ENCODE results near the gene HNRNPAB. TPM values are rescaled to one million over a fixed set of nuclear protein-coding genes. Genes with fewer than 3 reads are reported as not detected.

The HNRNPAB gene
- total and polyA plus RNA-seq, 4 donors = 33.7 to 66.3 (median 50.4) TPM

DNA sequence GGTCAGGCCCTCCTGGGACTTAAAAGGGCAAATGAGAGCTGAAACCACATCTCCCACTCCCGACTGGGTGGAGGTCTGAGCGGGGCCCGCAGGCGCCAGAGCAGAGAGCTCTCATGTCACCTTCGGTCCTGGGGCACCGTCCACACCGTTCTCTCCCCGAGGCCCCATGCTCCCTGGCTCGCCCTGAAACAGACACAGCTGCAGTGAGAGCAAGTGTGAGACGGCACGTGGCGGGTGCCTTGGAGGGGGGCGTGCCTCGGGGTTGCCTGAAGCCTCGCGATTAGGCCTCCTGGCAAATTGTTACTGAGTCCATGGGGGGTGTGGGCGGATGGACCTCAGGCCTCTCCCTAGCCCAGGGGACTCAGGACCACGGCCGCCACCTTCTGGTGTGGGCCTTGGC is 52.4 kb downstream of the HNRNPAB start:
- WGBS = 92% methylated on average over 19 of the region's 19 CpGs
- H3K27me3 ChIP-seq (ENCODE audit: control insufficient read depth in 4 of 4, insufficient read depth in 4 of 4, low read length in 3 of 4) = no peaks in the 10 kb centered on the region
- TF ChIP-seq, protein P1, sequence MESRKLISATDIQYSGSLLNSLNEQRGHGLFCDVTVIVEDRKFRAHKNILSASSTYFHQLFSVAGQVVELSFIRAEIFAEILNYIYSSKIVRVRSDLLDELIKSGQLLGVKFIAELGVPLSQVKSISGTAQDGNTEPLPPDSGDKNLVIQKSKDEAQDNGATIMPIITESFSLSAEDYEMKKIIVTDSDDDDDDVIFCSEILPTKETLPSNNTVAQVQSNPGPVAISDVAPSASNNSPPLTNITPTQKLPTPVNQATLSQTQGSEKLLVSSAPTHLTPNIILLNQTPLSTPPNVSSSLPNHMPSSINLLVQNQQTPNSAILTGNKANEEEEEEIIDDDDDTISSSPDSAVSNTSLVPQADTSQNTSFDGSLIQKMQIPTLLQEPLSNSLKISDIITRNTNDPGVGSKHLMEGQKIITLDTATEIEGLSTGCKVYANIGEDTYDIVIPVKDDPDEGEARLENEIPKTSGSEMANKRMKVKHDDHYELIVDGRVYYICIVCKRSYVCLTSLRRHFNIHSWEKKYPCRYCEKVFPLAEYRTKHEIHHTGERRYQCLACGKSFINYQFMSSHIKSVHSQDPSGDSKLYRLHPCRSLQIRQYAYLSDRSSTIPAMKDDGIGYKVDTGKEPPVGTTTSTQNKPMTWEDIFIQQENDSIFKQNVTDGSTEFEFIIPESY (IDR thresholded peaks at IDR 0.05) = no peak
- TF ChIP-seq FOXA1 (IDR thresholded peaks at IDR 0.05) (no peak), NR2F2 (IDR thresholded peaks at IDR 0.05) (no peak), GABPA (IDR thresholded peaks at IDR 0.05 in 1 of 2, conservative IDR thresholded peaks at IDR 0.05 in 1 of 2) (no peak), JUND (IDR thresholded peaks at IDR 0.05) (no peak), REST (IDR thresholded peaks at IDR 0.05) (no peak)
- TF ChIP-seq, protein P2, sequence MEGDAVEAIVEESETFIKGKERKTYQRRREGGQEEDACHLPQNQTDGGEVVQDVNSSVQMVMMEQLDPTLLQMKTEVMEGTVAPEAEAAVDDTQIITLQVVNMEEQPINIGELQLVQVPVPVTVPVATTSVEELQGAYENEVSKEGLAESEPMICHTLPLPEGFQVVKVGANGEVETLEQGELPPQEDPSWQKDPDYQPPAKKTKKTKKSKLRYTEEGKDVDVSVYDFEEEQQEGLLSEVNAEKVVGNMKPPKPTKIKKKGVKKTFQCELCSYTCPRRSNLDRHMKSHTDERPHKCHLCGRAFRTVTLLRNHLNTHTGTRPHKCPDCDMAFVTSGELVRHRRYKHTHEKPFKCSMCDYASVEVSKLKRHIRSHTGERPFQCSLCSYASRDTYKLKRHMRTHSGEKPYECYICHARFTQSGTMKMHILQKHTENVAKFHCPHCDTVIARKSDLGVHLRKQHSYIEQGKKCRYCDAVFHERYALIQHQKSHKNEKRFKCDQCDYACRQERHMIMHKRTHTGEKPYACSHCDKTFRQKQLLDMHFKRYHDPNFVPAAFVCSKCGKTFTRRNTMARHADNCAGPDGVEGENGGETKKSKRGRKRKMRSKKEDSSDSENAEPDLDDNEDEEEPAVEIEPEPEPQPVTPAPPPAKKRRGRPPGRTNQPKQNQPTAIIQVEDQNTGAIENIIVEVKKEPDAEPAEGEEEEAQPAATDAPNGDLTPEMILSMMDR (IDR thresholded peaks at IDR 0.05; ENCODE audit: low read depth, low read length, missing input control) = no peak
- no peaks in the 10 kb centered on the region for H3K9me3 ChIP-seq (ENCODE audit: control insufficient read depth in 4 of 4, low read length in 3 of 4)
- no peaks in the 10 kb centered on the region for H3K36me3 ChIP-seq (ENCODE audit: control insufficient read depth in 4 of 4, insufficient read depth in 3 of 4, low read depth in 1 of 4, low read length in 3 of 4)
- H3K4me3 ChIP-seq (ENCODE audit: low read depth in 1 of 3, low read length in 3 of 3) = no peak overlapping the region
- H3K27ac ChIP-seq (ENCODE audit: low read depth in 1 of 2, low read length in 2 of 2) = no peak overlapping the region
- no peak for DNase-seq (ENCODE audit: low spot score)
- no peaks in the 10 kb centered on the region for H3K4me1 ChIP-seq (ENCODE audit: control insufficient read depth in 4 of 4, insufficient read depth in 4 of 4, low read length in 3 of 4)
- H3K9ac ChIP-seq (ENCODE audit: low read depth in 1 of 2, low read length in 2 of 2) = no peak overlapping the region

- Histone ChIP-seq H3K9ac (ENCODE audit: low read depth in 1 of 2, low read length in 2 of 2) (no peak overlapping the region), H3K36me3 (ENCODE audit: control insufficient read depth in 4 of 4, insufficient read depth in 3 of 4, low read depth in 1 of 4, low read length in 3 of 4) (no peaks in the 10 kb centered on the region), H3K27ac (ENCODE audit: low read depth in 1 of 2, low read length in 2 of 2) (no peak overlapping the region), H3K4me3 (ENCODE audit: low read depth in 1 of 3, low read length in 3 of 3) (no peak overlapping the region), H3K4me1 (ENCODE audit: control insufficient read depth in 4 of 4, insufficient read depth in 4 of 4, low read length in 3 of 4) (no peaks in the 10 kb centered on the region), H3K9me3 (ENCODE audit: control insufficient read depth in 4 of 4, low read length in 3 of 4) (no peaks in the 10 kb centered on the region), H3K27me3 (ENCODE audit: control insufficient read depth in 4 of 4, insufficient read depth in 4 of 4, low read length in 3 of 4) (no peaks in the 10 kb centered on the region)
- 85% methylated on average over 4 of the region's 4 CpGs for WGBS
- DNase-seq (ENCODE audit: low spot score) = no peak
- TF ChIP-seq, protein P2 (IDR thresholded peaks at IDR 0.05; ENCODE audit: low read depth, low read length, missing input control) = no peak
- TF ChIP-seq REST (IDR thresholded peaks at IDR 0.05) (no peak), HNF4G (IDR thresholded peaks at IDR 0.05) (no peak), HNF4A (conservative IDR thresholded peaks at IDR 0.05) (no peak), FOXA1 (IDR thresholded peaks at IDR 0.05) (no peak), GABPA (IDR thresholded peaks at IDR 0.05 in 1 of 2, conservative IDR thresholded peaks at IDR 0.05 in 1 of 2) (no peak), TAF1 (conservative IDR thresholded peaks at IDR 0.05) (no peak), RXRA (IDR thresholded peaks at IDR 0.05) (no peak), MAX (IDR thresholded peaks at IDR 0.05) (no peak), EGR1 (IDR thresholded peaks at IDR 0.05; ENCODE audit: low read depth in 2 of 2) (no peak), FOXA2 (IDR thresholded peaks at IDR 0.05) (no peak)
- TF ChIP-seq, protein P1 (IDR thresholded peaks at IDR 0.05) = no peak
These were observed 53.3 kb downstream of the HNRNPAB start for GRCh38 chr5:178257650-178258049.
